Progenitor cell of endocrine pancreas (in vitro differentiated cells): ENCODE results near the gene NIPSNAP2. TPM values are rescaled to one million over a fixed set of nuclear protein-coding genes. Genes with fewer than 3 reads are reported as not detected.

ENCODE experiments used
- total RNA-seq: library from RNA; stranded (reverse); gene quantifications from 2 replicates; pipeline ENCODE4 v1.2.1, GENCODE V29; 2021

NIPSNAP2 gene
- total RNA-seq, 1 donor from 2014 or later = 50.3 TPM

Other genes with a start within 250 kb of the NIPSNAP2 start
- 0.07 TPM in 1 of 2 replicates, not detected in the other for gene SEPTIN14, start 101.8 kb upstream of the NIPSNAP2 start, total RNA-seq
- gene ZNF713, start 77.1 kb upstream of the NIPSNAP2 start, total RNA-seq = 12.7 and 14.3 TPM in 2 replicates
- gene MRPS17, start 12.7 kb upstream of the NIPSNAP2 start, total RNA-seq = 15.8 and 16.3 TPM in 2 replicates
- gene PSPH, start 86.9 kb downstream of the NIPSNAP2 start, total RNA-seq = 36.6 and 39.8 TPM in 2 replicates
- gene CCT6A, start 87.2 kb downstream of the NIPSNAP2 start, total RNA-seq = 150 and 159 TPM in 2 replicates
- gene SUMF2, start 99.7 kb downstream of the NIPSNAP2 start, total RNA-seq = 89.5 and 90.8 TPM in 2 replicates
- gene PHKG1, start 128.4 kb downstream of the NIPSNAP2 start, total RNA-seq = 0.27 and 1.2 TPM in 2 replicates
- gene CHCHD2, start 141.9 kb downstream of the NIPSNAP2 start, total RNA-seq = 137 TPM in 2 replicates
- gene NUPR2, start 151.8 kb downstream of the NIPSNAP2 start, total RNA-seq = not detected in 2 replicates